Measurements from ENCODE around the gene MBNL3. TPM values are rescaled to one million over a fixed set of nuclear protein-coding genes. Genes with fewer than 3 reads are reported as not detected.

The MBNL3 gene
- total RNA-seq, 3 donors from 2014 or later = 17.2 to 51.4 (median 40.6) TPM

GRCh38 chrX:132367314-132367713 is 121.5 kb downstream of the MBNL3 start:
- TF ChIP-seq CTCF (IDR thresholded peaks at IDR 0.05) = no peak
- DNase-seq (no peak), ATAC-seq (no peak)

GRCh38 chrX:132365490-132365889 is 123.3 kb downstream of the MBNL3 start:
- Histone ChIP-seq H3K36me3 (ENCODE audit: low read depth) (no peaks in the 10 kb centered on the region), H3K9me3 (no peaks in the 10 kb centered on the region), H3K4me3 (no peak overlapping the region), H3K4me1 (ENCODE audit: low read depth) (no peaks in the 10 kb centered on the region)
- intact Hi-C loops (cut with DNase I, micrococcal nuclease) = no loop called here
- TF ChIP-seq CTCF (IDR thresholded peaks at IDR 0.05) = no peak
- no peak for DNase-seq
- no peak for ATAC-seq

More at GRCh38 chrX:132367314-132367713, 121.5 kb downstream of the MBNL3 start:
- no peak overlapping the region for H3K4me3 ChIP-seq
- intact Hi-C loops (cut with DNase I, micrococcal nuclease) = no loop called here
- H3K9me3 ChIP-seq = no peaks in the 10 kb centered on the region
- no peaks in the 10 kb centered on the region for H3K4me1 ChIP-seq (ENCODE audit: low read depth)
- no peaks in the 10 kb centered on the region for H3K36me3 ChIP-seq (ENCODE audit: low read depth)

GRCh38 chrX:132364313-132364712 is 124.5 kb downstream of the MBNL3 start:
- intact Hi-C loops (cut with DNase I, micrococcal nuclease) = no loop called here
- Histone ChIP-seq H3K4me3 (no peak overlapping the region), H3K36me3 (ENCODE audit: low read depth) (no peaks in the 10 kb centered on the region), H3K9me3 (no peaks in the 10 kb centered on the region), H3K4me1 (ENCODE audit: low read depth) (no peaks in the 10 kb centered on the region)
- ATAC-seq (no peak), DNase-seq (no peak)
- TF ChIP-seq CTCF (IDR thresholded peaks at IDR 0.05) = no peak

- Histone ChIP-seq H3K4me1 (ENCODE audit: low read depth) (no peaks in the 10 kb centered on the region), H3K4me3 (no peak overlapping the region), H3K9me3 (no peaks in the 10 kb centered on the region), H3K36me3 (ENCODE audit: low read depth) (no peaks in the 10 kb centered on the region)
- ATAC-seq = no peak
- intact Hi-C loops (cut with DNase I, micrococcal nuclease) = no loop called here
- no peak for TF ChIP-seq CTCF (IDR thresholded peaks at IDR 0.05)
- no peak for DNase-seq
Observed at GRCh38 chrX:132353430-132353829, 135.4 kb downstream of the MBNL3 start.

- Histone ChIP-seq H3K9me3 (no peaks in the 10 kb centered on the region), H3K4me1 (ENCODE audit: low read depth) (no peaks in the 10 kb centered on the region), H3K4me3 (no peak overlapping the region), H3K36me3 (ENCODE audit: low read depth) (no peaks in the 10 kb centered on the region)
- no peak for TF ChIP-seq CTCF (IDR thresholded peaks at IDR 0.05)
- DNase-seq (no peak), ATAC-seq (no peak)
- intact Hi-C loops (cut with DNase I, micrococcal nuclease) = no loop called here
Observed at GRCh38 chrX:132336172-132336571, 152.7 kb downstream of the MBNL3 start.

- no peak for ATAC-seq
Observed at GRCh38 chrX:132333351-132333750, 155.5 kb downstream of the MBNL3 start.

More at GRCh38 chrX:132333351-132333750, 155.5 kb downstream of the MBNL3 start:
- DNase-seq = no peak
- Histone ChIP-seq H3K4me3 (no peak overlapping the region), H3K9me3 (no peaks in the 10 kb centered on the region), H3K4me1 (ENCODE audit: low read depth) (no peaks in the 10 kb centered on the region), H3K36me3 (ENCODE audit: low read depth) (no peaks in the 10 kb centered on the region)
- TF ChIP-seq CTCF (IDR thresholded peaks at IDR 0.05) = no peak
- intact Hi-C loops (cut with DNase I, micrococcal nuclease) = no loop called here
